RKO (cell line): ENCODE measurements around the gene KRTAP21-3.
"Not testable (repeated sequence)": the region's sequence is repeated elsewhere in the genome, so short reads cannot be mapped to it uniquely, and the experiment has no call there.

ENCODE experiments used
- DNase-seq: peaks from one replicate; pipeline ENCODE4 v3.0.0-alpha.2; 2016; ENCODE audit warnings: low spot score

Gene KRTAP21-3, protein sequence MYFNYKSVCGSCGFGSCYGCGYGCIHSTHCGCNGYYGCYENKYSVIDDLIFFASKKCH

DNA sequence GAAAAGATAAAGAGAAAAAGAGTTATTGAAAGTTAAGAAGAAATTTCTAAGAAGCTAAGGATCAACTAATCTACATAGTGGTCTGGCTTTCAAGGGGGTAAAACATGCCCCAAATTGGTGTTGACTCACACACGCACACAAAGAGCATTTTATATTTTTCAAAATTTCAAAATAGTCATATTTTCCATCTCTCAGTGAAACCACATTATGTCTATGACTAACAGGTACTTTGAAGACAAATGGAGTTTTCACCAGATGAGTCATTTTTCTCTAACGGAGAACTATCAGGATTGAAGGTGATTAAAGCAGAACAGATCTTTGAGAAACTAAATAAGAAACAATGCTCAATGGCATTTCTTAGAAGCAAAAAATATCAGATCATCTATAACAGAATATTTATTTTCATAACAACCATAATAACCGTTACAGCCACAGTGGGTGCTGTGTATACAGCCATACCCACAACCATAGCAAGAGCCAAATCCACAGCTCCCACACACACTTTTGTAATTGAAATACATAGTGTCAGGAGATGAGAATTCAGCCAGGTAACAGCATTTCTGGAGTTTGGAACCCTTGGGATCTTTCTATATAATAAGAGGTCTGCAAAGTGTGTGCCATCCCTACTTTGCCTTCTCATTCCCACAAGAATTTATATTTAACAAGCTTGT lies at the start of gene KRTAP21-3:
KRTAP21-3 (minus strand) TSS at position 539 of the 671 bp plus-strand sequence; CDS start at position 521, 18 bp downstream.
- DNase-seq, result peak; percentile 71

DNA sequence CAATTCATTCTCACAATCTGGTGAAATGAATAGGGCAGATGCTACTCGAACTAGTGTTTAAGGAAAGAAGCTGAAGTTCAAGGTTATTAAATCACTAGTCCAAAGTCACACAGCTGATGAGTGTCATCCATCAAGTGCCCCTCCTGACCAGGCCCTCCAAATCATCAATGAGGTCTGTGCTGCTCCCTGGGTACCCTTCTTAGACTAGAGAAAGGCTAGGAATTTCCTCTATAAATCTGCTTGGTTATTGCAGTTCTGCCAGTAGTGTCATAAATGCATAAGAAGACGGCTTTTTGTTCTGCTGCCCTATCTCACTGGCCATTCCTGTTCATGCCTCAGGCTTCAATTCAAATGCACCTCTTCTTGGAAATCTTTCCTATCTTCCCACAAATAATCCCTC lies 42.2 kb upstream of the KRTAP21-3 start:
- no peak for DNase-seq

DNA sequence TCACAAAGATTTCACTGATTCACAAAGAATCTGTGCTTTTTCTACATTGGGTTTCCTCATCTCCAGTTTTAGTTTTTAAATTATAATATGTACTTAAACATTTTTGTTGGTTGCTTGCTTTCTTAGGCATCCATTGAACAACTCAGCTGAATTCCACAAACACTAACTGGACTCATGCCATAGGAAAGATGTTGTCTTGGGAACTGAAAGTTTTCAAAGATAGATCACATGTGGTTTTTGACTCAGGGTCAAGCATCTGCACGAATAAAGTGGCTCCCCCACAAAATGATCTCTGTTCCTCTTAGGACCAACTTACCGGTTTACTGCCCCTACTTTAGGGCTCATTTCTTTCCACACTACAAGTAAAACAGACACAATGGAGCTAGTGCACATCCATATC lies 39.7 kb upstream of the KRTAP21-3 start:
- DNase-seq, result no peak

DNA sequence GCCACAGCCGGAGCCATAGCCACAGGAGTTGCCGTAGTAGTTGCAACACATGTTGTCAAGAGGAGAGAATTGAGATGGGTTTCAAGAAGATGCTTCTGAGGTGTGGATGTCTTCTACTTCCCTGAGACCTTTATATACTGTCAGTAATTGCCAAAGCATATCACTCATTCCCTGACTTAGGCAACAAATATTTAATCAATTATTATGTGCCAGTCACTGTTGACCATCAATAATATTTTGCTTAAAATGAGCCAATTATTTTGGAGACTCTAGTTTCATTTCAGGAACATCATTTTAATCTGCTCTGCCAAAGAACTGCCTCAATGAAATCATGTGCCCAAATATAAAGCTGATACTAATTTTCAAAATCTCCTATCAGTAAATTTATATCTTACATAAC lies 36.8 kb upstream of the KRTAP21-3 start, which contains the start of gene KRTAP21-1:
KRTAP21-1 (minus strand) TSS at position 101 of the 400 bp plus-strand sequence; CDS start at position 51, 50 bp downstream.
- not testable (repeated sequence) for DNase-seq

DNA sequence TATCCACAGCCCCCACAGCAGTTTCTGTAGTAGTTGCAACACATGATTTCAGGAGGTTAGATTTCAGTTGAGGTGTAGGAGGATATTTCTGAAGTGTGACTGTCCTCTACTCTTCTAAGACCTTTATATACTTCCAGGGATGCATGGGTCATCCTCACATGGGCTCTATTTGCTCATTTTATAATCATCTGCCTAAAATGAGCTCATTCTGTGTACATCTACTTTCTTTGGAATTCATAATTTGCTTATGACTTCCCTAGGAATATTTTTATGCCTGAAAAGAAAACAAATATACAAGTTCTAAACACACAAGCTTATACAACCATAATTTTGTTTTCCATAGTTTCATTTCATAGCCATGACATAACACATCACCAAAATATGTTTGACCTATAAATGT lies 28.6 kb upstream of the KRTAP21-3 start, which contains the start of gene KRTAP21-2:
KRTAP21-2 (minus strand) TSS at position 101 of the 400 bp plus-strand sequence; CDS start at position 44, 57 bp downstream.
- no peak for DNase-seq

DNA sequence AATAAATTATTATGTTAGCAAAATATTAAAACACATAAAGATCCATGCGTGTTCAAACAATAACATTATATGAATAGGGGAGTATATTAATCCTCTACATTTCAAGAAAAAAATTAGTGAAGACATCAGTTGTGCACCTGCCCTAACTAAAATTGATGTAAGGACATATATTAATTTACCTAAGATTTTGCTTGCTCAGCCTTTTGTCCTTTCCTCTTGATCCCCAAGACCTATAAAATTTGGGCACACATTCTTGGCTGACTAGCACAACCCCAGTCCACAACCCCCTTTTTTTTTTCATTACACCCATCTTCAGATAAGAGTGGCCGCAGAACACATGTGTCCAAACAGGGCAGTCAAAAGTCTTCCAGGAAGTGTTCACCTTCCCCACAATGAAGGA lies 21.9 kb upstream of the KRTAP21-3 start:
- no peak for DNase-seq

DNA sequence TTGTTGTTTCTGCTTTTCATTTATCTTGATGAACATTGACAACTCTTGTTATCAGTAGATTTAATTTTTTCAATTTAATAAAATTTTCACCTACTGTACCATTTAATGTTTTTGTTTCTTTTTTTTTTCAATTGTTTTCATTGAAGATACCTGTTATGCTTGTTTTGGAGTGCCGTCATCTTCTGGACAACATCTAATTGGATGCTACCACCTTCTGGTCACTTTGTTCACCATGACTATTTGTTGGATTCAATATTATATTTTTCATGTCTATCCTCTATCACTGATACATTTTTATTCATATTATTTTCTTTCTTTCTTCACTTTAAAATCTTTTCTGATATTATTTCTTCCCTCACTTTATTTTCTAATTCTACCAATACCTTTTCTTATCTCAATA lies 14.4 kb upstream of the KRTAP21-3 start:
- peak; percentile 1 for DNase-seq

DNA sequence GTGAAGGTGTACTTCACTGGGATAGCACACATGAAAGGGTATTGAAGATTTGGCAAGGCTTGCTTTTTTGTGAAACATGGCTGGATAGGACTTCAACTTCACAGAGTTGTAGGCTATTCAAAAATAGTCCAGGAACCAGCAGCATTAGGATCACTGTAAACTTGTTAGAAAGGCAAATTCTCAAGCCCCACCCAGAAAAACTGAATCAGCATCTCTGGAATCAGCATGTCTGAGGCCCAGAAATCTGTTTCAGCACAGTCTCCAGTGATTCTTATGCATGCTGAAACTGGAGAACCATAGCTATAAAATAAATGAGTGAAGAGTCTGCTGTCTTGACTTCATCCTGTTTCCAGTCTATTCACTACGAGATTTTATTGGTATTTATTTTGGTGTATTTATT lies 8.1 kb upstream of the KRTAP21-3 start:
- no peak for DNase-seq

DNA sequence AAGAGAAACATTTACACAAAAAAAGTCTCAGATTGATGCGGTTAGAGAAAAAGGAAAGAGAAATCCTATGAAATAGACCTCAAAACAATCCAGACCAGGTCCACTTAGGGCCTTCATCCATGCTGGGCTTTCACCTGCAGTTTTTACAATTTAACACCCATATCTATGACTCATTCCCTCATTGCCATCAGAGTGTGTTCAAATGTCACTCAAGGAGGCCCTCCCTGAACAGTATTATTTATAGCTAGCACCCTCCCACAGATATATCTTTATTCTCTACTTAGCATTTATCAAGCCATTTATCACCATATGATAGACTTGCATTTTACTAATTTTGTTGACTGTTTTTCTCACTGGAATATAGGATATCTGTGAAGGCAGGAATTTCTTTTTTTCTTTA lies 824 bp upstream of the KRTAP21-3 start:
- DNase-seq, result no peak

DNA sequence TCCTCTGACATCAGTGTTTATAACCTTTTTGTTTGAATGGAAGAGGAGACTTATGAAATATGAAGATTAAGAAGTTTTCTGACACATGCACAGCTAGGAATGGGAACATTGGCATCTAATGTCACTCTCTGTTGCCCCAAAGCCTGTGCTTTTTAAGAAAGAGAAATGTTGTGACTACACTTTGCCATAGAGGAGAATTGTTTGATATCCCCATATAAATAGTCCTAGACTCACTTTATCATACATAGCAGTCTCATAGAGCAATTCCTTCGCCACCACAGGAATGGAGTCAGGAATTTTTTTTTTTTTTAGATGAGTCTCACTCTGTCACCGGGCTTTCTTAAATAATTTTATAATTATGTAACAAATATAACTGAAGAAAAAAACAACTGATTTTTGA lies 1.5 kb downstream of the KRTAP21-3 start:
- DNase-seq, result no peak

DNA sequence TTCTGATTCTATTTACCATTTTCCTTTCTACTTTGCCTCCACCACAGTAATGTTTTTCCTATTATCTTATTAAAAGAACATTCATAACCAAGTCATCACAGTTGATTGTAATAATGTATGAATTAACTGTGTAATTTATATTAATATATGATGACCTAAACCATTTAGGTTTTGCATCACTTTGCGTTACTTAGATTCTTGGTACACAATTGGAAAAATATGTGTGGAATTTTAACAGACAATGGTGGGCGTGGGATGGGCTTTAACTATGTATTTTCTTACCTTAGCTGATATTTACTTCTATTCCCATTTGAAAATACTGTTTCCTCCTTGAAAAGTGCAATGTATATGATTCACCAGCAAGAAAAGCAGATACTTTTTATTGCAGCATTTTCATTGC lies 3.6 kb downstream of the KRTAP21-3 start:
- DNase-seq, result no peak

DNA sequence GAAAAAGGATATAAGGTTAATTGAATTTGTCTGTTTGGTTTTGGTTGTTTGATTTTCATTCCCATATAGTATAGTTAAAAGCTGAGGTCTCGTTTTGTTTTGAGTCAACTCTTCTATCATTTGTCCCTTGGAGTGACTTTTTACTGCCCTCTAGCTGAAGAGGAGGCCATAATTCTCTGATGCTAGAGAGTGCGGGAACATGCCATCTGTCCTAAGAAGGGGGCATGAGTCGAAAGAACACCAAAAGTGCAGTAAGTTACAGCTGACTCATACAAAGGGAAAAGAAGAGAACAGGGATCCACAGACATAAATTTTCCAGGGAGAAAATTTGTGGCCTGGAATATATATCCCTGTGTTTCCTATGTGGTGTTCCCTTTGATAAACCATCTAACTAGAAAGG lies 4.1 kb downstream of the KRTAP21-3 start:
- DNase-seq, result no peak

DNA sequence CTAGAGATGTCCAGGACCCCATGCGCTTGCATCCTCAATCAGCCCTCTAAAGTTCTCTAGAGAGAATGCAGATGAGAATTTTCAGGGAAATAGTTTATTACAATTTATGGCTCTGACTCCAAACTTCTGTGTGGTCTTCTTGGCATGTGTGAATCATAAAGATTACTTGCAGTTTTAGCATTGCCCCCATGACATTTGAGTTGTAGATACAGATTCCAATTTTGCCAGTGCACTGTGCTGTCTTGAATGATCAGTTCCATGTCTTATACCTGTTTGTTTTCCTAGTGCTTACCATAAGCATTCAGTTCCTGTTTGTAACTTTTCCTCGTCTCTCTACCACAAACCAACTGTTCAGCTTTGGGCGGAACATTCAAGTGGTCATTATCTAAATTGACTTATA lies 4.8 kb downstream of the KRTAP21-3 start:
- no peak for DNase-seq

DNA sequence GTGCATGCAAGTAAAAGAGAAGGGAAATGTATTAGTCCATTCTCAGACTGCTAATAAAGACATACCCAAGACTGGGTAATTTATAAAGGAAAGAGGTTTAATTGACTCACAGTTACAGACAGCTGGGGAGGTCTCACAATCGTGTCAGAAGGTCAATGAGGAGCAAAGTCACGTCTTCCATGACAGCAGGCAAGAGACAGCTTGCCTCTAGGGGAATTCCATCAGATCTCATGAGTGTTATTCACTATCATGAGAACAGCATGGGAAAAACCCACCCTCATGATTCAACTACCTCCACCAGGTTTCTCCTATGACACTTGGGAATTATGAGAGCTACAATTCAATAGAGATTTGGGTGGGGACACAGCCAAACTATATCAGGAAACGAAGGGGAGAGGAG lies 8.1 kb downstream of the KRTAP21-3 start:
- no peak for DNase-seq

DNA sequence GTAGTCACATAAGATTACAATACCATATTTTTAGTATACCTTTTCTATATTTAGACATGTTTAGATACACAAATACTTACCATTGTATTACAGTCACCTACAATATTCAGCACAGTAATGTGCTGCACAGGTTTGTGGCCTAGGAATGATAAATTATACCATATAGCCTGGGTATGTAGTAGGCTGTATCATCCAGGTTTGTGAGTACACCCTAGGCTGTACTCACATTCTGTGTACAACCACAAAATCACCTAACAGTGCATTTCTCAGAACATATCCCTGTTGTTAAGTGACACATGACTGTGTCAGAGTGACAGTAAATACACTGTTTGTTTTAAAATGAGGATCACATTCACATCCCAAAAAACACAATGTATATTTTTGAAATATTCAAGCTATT lies 11.2 kb downstream of the KRTAP21-3 start:
- no peak for DNase-seq

DNA sequence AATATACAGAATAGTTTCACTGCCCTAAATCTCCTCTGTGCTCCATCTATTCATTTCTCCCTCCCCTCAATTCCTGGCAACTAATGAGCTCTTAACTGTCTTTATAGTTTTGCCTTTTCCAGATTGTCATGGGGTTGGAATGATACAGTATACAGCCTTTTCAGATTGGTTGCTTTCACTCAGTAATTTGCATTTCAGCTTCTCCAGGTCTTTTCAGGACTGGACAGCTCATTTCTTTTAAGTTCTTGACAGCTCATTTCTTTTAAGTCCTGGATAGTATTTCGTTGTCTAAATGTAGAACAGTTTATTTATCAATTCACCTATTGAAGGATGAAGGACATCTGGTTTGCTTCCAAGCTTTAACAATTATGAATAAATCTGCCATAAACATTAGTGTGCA lies 22.6 kb downstream of the KRTAP21-3 start:
- DNase-seq, result peak; percentile 19

DNA sequence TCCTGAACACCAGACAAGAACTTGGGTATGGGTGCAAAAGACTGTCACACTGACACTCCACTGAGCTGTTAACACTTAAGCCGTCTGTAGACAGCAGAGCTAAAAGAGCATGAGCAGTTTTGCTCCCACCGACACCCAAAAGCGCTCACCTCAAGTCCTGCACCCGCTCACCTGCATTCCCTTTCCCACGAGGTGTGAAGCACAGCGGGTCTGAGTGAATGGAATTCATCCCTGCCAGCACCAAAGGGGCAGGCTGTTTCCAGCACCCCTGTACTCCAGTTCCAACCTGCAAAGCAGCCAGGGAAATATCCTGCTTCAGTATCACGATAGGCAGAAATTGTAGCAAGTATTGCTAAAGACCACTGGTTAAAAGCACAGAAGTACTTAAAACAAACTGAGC lies 28.8 kb downstream of the KRTAP21-3 start:
- DNase-seq, result no peak

DNA sequence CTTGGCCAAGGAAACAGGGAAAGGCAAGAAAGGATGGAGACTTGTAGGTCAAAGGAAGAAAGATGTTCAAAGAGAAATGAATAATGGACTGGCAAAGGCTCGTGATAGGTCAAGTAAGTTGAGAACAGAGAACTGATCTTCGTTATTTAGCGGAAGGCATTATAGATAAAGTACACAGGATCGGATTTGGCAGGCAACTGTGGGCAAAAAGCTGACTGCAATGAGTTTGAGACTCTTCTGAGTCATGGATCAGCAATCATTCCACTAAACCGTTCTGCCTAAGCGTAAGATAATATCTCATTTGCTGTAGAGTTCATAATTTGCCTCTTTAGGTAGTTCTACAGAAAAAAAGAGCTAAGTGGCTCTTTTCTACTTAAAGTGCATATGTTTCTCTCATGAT lies 34.1 kb downstream of the KRTAP21-3 start:
- no peak for DNase-seq

DNA sequence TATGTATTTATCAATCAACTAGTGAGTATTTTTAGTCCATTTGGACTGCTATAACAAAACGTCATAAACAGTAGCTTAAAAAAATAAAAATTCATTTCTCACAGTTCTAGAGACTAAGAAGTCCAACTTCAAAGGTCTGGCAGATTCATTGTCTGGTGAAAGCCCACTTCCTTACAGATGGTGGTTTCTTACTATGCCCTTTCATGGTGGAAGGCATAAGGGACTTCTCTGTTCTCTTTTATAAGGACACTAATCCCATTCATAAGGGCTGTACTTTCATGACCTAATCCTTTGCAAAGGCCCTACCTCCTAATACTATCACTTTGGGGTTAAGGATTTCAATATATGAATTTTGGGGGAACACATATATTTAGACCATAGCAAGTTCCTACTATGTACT lies 38.0 kb downstream of the KRTAP21-3 start:
- no peak for DNase-seq

DNA sequence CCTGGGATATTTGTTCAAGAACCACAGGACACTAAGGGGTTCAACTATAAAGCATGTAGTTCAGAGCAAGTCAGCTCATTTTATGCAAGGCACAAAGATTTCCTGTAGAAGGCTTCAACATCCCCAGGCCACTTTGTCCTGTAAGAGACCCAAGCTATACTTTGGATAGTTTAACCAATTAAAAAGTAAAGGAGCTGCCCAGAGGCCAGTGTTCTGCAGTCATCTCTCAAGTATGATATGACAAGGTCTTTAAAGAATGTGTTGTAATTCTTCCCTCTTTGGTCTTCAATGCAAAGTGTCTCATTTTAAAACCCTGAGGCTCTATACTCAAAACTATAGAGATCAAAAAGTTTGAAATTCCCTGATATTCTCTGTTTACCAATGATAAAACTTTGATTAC lies 41.8 kb downstream of the KRTAP21-3 start:
- DNase-seq, result no peak

DNA sequence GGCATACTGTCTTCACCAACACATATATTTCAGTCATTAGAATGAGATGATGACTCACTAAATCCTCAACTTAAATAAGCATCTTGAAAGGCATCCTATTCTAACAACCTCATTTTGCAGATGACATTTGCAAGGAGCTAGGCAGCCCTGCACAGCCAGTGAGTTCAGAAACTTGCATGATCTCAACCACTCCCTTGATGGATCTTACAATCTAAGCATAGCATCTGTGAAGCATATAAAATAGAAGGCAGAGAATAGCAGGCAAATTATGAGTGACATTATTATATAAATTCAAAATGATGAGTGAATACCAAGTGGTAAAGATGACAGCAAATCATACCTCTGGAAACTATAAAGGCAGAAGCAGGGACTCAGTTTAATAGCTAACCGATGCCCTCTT lies 44.3 kb downstream of the KRTAP21-3 start:
- no peak for DNase-seq

DNA sequence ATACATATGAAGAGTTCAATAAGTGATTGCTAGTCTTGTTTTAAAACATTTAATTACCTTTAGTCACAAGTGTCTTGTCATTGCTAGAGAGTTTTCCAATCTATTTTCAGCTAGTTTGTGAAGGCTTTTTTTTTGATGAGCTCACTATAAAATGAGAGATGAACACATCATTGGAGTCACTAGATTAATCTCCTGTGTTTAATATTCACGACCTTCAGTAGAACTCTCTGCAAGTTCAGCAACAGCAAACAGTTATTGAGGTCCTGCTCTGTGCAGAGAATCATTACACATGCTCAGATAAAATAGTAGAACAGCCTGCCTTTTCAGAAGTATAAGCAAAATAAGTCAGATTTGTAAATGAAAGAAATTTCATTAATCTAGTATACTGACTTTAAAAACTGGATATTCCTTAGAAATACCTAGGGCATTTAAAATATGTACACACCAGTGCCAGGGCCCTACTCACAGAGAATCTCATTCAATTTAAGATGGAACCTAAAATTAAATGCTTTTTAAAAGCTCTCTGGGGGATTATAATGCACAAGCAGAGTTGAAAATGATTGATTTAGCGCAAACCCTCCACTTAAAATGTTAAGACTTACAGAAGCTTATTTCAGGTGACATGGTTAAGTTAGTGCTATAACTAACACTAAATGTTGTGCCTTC lies 45.5 kb downstream of the KRTAP21-3 start:
- DNase-seq, result no peak

DNA sequence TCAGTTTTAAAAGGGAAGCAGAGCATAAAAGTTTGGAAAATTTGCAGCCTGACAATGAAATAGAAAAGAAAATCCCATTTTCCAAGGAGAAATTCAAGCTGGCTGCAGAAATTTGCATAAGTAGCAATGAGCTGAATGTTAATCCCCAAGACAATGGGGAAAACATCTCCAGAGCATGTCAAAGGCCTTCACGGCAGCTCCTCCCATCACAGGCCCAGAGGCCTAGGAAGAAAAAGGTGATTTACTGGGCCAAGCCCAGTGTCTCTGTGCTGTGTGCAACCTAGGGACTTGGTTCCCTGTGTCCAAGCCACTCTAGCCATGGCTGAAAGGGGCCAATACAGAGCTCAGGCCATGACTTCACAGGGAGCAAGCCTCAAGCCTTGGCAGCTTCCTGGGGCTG lies 49.8 kb downstream of the KRTAP21-3 start:
- DNase-seq, result no peak
